ENCODE measurements around the gene STARD3NL.

STARD3NL gene

GRCh38 chr7:38178695-38179344 is 775 bp downstream of the STARD3NL start:
- DNase-seq (ENCODE audit: extremely low spot score): peak; percentile 40
- no peak for TF ChIP-seq CTCF (IDR thresholded peaks at IDR 0.05; ENCODE audit: control extremely low read depth, extremely low read depth, low read depth, missing control alignments)
- POLR2A ChIA-PET: no interaction called here
- CTCF ChIA-PET: interaction anchor here (1.0 to 1.4 kb wide), 4 partner anchors 14 to 157 kb away, joined by 3 to 13 read pairs (median 3); no protein-coding TSS in a partner anchor

DNA sequence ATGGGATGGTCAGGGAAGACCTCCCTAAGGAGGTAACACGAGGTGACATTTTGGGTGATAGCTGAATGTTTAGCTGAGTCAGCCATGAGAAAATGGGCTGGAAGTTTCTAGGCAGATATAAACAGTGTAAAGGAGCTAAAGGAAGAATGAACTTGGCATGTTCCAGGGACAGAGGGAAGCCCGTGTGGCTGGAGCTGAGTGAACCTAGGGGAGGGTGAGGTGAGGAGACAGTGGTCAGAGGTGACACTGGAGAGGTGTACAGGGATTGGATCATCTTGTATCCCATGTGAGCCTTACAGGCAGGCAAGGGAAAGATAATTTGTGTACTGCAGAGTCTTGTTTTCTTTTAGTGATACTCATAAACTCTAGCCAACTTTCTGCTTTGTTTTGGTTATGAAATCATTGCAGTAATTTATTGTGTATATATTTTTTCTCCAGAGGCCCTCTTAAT is 1.8 kb downstream of the STARD3NL start:
- TF ChIP-seq CTCF (IDR thresholded peaks at IDR 0.05; ENCODE audit: control extremely low read depth, extremely low read depth, low read depth, missing control alignments): no peak
- POLR2A ChIA-PET: no interaction called here
- DNase-seq (ENCODE audit: extremely low spot score): no peak
- CTCF ChIA-PET: interaction anchor here (0.7 to 3.7 kb wide), 10 partner anchors 12 to 191 kb away, joined by 3 to 31 read pairs (median 4); no protein-coding TSS in a partner anchor

DNA sequence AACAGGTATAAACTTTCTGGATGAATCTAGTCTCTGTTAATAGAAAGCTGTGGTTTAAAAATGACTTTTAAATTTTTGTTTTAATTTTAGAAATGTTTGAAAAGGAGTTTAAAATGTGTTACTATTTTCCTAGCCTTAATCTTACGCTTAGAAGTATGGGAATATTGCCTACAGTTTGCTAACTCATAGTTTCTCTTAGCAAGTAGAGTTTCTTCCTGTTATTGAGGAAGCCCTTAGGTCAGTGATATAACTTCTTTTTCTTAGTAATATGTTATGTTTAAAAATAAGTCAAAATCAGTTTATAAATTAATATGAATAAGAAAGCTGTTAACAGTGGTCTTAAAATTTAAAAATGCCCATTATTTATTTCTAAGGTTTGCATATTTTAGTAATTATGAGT is 3.1 kb downstream of the STARD3NL start:
- ChIA-PET POLR2A (no interaction called here), CTCF (interaction anchor here (1.0 to 3.7 kb wide), 8 partner anchors 10 to 189 kb away, joined by 4 to 31 read pairs (median 6); no protein-coding TSS in a partner anchor)
- TF ChIP-seq CTCF (IDR thresholded peaks at IDR 0.05; ENCODE audit: control extremely low read depth, extremely low read depth, low read depth, missing control alignments): no peak
- no peak for DNase-seq (ENCODE audit: extremely low spot score)

DNA sequence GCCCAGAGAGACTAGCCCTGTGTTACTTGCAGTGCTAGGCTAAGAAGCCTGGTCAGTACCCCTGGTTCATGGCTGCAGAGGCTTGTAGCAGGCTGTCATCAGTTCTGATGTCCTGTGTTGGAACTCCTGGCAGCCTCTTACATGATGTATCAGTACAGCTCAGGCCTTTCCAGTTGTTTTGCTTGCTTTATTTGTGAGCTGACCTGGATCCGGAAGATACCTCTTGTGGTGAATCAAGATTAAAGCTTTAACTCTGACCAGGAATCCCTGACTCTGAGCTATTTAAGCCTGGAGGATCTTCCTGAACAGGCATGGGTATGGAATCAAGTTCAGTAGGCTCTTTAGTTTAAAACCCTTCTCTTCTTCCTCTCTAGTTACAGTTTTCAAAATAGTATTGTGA is 4.4 kb downstream of the STARD3NL start:
- ChIA-PET POLR2A (no interaction called here), CTCF (interaction anchor here (1.0 to 3.7 kb wide), 4 partner anchors 9 to 186 kb away, joined by 3 to 31 read pairs (median 4); no protein-coding TSS in a partner anchor)
- no peak for DNase-seq (ENCODE audit: extremely low spot score)
- TF ChIP-seq CTCF (IDR thresholded peaks at IDR 0.05; ENCODE audit: control extremely low read depth, extremely low read depth, low read depth, missing control alignments): no peak

DNA sequence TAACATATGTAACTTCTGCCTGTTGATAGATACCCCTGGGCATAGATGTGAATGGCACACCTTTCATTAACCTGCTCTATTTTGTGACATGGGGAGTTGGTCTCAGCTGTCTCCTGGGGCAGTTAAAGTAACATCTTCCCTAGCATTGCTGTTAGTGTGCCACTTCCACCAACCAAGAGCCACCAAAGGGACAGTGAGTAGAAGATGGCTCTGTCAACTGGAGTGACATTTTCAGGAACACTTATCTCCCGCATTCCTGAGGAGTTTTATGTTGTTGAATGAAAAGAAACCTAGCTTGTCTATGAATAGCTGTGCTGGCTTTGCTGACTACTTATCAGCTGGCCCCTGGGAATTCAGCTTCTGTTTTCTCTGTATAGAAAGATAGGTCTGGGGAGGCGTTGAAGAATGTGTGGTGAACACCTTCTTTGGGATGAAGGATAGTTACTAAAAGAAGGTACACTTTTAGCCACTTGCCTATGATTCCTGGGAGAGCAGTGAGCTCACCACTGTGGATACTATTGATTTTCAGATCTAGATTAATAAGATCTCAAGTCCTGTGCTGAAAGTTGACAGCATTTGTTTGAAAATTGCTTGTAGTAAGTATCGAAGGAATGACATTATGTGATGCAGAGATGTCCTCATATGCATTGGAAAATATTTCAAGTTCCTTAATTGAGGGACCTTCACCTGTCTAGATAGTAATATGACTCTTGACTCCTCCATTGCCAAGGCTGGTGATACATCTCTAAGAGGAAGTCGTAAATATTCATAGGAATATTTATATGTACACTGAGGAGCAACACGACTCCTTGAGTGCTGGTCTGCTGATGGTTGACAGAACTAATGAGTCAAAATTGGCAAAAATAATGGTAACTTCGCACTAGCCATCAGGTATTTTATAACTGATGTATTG is 7.6 kb downstream of the STARD3NL start:
- CTCF ChIA-PET: interaction anchor here (1.2 to 6.7 kb wide), 3 partner anchors 13 to 37 kb away, joined by 3 to 61 read pairs (median 40); no protein-coding TSS in a partner anchor
- no peak for TF ChIP-seq CTCF (IDR thresholded peaks at IDR 0.05; ENCODE audit: control extremely low read depth, extremely low read depth, low read depth, missing control alignments)
- POLR2A ChIA-PET: no interaction called here
- DNase-seq (ENCODE audit: extremely low spot score): no peak

DNA sequence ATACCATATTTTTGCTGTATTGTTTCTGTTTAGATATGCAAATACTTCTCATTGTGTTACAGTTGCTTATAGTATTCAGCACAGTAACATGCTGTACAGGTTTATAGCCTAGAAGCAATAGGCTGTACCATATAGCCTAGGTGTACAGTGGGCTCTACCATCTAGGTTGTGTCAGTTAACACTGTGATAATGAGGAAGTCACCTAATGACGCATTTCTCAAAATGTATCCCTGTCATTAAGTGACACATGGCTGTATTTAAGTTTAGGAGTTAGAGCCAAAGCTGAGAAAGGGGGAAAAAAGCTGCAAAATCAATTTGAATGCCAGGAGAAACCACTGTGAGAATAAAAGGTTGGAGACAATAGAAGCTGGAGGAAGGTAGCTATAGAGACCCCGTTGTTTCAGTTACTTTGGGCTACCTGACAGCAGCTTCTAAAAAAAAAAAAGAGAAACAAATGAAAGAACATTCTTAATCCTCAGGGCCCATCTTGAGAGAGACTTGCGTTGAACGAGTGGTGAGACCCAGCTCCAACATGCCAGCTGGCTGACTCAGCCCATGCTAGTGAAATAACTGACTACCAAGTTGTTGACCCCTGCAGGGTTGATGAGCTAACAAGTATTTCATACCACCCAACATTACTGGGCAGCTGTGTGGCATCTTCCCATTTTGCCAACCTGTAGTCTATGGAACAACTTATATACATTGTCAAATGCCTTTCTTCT is 8.7 kb downstream of the STARD3NL start:
- ChIA-PET CTCF (interaction anchor here (0.6 to 6.7 kb wide), 7 partner anchors 12 to 149 kb away, joined by 3 to 61 read pairs (median 6); no protein-coding TSS in a partner anchor), POLR2A (interaction anchor here (0.6 to 0.8 kb wide), 2 partner anchors 9 to 131 kb away, joined by 3 to 4 read pairs; partner anchors contain the start of gene STARD3NL)
- DNase-seq (ENCODE audit: extremely low spot score): no peak
- TF ChIP-seq CTCF (IDR thresholded peaks at IDR 0.05; ENCODE audit: control extremely low read depth, extremely low read depth, low read depth, missing control alignments): no peak
